ENCODE data around the gene SMIM38.
"Not testable (repeated sequence)": the region's sequence is repeated elsewhere in the genome, so short reads cannot be mapped to it uniquely, and the experiment has no call there.

The SMIM38 gene

GRCh38 chr11:69122630-69123431, 32.9 kb upstream of the SMIM38 start:
- DNase-seq, result no peak

- no peak for DNase-seq
Measured at GRCh38 chr11:69123593-69124545, 31.9 kb upstream of the SMIM38 start.

DNA sequence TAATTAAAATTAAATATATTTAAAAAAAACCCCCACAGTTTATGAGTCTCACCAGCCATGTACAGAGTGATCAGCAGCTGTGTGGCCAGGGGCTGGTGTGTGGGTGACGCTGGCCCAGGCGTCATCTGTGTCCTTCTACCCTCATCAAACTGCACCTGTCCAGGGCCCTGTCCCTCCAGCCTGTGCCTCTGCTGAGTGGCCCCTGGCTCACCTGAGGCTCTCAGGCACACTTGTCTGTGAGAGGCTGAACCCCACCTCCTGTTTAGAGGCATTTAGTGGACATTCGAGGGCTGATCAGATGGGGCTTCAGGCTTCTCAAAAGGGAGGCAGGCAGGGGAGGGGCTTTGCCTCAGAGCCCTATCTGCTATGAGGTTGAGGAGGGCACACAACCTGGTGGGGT, 29.9 kb upstream of the SMIM38 start:
- no peak for DNase-seq

DNA sequence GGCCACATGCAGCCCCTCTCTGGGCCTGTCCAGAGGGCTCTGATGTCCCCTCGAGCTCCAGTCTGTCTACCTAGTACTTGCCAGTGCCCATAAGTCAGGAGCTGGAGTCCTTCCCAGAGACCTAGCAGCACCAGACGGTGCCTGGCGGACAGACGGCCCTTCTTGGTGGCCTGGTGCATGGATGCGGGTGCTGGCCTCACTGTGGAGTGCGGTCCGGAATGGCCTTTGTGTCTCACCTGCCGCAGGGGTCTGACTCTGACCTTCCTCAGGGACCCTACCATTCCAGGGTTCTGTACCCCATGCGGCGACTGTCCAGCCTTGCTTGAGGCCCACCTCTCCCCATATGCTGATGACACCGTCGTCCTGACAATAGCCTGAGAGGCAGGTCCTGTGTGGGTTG, 29.4 kb upstream of the SMIM38 start:
- DNase-seq, result no peak

DNA sequence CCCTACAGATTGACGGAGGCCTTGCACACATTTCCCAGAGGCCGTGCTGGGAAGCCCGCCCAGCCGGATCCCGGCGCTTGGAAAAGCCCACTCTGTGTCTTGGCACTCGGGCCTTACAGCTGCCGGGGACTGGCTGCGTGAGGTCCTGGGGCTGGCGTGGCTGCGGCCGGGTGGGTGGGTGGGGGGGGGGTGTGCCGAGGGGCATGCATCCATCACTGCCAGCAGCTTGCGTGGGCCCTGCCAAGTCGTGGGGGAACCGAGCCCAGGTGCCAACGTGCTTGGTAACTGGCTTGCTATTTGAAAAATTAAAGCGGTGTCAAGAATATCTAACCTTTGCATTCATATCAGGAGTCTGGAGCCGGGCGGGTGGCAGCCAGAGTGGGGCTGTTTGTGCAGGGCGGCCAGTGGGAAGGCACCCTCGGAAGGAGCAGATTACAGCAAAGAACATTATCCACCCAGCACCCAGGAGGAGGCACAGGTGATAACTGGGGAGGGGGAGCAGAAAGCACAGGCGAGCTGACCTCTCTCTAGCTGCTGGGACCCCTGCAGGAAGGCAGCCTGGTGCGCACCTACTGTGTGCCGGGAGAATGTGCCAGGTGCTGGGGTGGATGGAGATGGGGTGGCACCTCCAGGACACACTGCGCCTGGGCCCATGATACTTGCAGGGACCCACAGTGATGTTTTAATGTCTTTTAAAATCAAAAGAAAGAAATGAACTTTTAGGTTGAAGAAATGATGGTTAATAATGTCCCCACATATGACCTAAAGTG, 28.5 kb upstream of the SMIM38 start:
- no peak for DNase-seq

DNA sequence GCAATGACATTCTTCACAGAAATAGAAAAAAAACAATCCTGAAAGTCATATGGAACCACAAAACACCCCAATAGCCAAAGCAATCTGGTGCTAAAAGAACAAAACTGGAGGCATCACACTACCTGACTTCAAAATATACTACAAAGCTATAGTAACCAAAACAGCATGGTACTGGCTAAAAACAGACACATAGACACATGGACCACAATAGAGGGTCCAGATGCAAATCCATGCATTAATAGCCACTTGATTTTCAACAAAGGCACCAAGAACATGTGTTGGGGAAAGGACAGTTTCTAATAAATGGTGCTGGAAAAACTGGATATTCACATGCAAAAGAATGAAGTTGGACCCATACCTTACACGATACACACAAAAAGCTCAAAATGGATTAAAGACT, 27.9 kb upstream of the SMIM38 start:
- DNase-seq, result no peak

DNA sequence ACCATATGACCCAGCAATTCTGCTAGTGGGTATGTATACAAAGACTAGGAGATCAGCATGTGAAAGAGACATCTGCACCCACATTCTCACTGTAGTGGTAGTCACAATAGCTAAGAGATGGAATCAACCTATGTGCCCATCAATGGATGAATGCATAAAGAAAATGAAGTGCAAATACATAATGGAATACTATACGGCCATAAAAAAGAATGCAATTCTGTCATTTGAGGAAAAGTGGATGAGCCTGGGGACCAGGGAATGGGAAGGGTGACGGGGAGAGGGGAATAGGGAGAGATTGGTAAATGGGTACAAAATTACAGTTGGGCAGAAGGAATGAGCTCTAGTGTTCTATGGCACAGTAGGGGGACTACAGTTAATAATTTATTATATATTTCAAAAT, 26.7 kb upstream of the SMIM38 start:
- DNase-seq, result no peak

DNA sequence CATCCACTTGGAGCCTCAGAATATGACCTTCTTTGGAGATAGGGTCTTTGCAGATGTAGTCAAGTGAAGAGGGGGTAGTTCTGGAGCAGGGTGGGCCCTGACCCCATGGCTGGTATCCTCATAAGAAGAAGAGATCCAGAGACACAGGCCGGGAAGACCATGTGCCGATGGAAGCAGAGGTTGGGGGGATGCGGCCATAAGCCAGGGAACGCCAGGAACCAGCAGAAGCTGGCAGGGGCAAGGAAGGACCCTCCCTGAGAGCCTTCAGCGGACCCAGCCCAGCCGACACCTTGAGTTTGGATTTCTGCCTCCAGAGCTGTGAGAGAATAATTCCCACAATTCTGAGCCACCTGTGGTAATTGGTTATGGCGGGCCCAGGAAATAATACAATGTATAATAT, 26.1 kb upstream of the SMIM38 start:
- no peak for DNase-seq

GRCh38 chr11:69130654-69131053, 25.1 kb upstream of the SMIM38 start:
- DNase-seq, result no peak

DNA sequence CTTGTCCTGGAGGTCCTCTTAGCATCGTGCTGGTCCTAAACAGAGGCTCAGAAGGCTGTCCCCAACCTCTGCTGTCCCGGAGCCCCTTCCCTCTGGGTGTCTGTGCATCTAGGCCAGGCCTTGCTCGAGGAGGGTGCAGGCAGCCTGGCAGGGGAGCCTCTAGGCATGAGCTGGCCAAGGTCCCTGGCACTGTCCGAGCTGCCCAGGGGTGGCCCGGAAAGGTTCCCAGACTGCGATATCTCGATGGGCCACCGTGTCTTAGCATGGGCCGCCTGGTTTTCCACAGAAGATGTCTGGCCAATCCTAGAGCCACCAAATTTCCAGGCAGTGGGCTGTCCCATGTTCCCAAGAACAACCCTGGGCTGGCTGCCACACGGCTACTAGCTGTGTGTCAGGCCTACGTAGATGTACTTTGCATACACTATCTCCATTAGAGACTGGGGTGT, 24.6 kb upstream of the SMIM38 start:
- DNase-seq, result no peak

DNA sequence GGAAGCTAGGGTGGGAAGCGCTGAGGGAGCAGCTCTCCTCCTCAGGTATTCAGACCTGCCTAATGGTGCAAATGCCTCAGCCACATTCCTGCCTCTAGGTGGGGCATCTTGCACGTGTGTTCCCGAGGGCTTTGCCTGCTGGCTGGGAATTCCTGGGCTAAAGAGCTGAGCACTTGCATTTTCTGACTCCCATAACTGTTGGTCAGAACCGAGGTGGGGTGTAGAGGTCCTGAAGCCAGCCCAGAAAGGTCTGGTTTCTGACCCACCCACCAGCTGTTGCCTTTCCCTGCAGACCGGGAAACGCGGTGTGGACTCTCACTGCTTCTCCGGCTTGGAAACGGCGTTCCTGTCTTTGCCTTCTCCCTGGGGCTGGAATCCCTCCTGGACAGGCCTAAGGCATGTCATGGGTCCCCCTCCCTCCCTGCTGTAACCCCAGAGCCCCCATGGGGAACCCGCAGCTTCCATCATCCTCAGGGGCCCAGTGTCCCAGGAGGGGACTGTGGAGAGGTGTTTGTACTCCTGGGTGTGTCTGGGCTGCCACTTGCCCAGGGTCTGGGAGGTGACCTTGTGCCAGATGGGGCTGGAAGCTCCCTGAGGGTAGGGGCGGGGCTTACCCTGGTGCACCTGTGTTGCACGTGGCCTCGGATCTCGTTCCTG, 24.0 kb upstream of the SMIM38 start:
- peak; percentile 3 for DNase-seq

DNA sequence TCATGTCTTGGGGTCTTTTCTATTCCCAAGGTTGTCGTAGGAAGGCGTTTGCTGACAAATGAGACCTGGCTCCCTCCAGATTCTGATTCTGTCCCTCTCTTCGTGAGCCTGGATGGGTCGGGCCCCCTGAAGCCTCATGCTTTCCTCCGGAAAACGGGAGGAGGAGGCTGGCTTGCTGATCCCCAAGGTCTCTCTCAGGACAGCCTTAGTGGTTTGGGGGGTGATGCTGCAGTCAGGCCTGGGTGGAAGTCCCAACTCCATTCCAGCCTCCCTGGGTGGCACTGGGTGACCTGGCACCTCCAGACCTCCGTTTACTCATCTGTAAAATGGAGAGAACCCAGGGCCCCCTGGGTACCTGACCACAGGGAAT, 23.4 kb upstream of the SMIM38 start:
- DNase-seq, result no peak

- DNase-seq, result no peak
Measured at GRCh38 chr11:69133251-69133650, 22.5 kb upstream of the SMIM38 start.

GRCh38 chr11:69134182-69134581, 21.6 kb upstream of the SMIM38 start:
- not testable (repeated sequence) for DNase-seq

DNA sequence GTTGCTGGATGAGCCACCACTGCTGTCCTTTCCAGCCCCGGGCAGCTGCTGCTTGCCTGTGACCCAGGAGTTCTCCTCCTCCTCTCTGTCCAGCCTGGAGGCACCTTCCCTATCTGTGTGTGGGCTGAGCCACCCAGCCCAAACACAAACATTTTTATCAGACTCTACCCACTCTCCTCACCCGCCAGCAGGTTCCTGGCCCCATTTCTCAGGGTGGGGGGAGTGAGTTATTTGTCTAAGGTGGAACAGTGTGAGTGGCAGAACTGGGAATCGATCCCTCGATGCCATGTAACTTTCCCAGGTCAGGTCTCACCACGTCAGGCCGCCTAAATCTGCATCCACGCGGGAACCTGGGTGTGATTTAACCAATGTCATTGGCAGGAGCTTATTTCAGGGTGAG, 20.8 kb upstream of the SMIM38 start:
- no peak for DNase-seq

DNA sequence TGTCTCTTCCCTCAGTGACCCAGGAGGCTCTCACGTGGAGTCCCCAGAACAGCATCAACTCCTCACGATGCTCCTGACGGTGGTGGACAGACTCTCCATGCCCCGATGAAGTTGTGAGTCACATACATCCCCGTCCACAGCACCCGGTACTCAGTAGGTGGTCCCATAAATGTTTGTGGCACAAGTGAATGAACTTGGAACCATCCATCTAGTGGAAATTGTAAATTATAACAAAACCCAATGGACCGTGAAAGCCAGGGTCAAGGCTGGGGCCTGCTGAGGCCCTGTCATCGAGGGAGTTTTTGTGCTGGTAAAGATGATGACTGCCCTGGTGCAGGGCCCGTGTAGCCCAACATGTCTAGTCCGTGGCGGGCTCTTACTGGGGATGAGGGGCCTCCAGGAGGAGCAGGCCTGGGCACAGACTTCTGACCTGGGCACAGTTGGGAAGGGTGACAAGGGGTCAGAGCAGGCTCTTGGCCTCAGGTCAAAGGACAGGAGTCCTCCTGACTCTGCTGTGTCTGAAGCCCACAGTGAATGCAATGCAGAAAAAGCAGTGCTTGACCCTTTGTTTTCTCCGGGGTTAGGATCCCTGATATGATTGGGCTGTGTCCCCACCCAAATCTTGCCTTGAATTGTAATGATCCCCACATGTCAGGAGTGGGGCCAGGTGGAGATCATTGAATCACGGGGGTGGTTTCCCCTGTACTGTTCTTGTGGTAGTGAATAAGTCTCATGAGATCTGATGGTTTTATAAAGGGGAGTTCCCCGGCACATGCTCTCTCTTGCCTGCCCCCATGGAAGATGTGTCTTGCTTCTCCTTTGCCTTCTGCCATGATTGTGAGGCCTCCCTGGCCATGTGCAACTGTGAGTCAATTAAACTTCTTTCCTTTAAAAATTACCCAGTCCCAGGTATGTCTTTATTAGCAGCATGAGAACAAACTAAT, 20.0 kb upstream of the SMIM38 start:
- no peak for DNase-seq

DNA sequence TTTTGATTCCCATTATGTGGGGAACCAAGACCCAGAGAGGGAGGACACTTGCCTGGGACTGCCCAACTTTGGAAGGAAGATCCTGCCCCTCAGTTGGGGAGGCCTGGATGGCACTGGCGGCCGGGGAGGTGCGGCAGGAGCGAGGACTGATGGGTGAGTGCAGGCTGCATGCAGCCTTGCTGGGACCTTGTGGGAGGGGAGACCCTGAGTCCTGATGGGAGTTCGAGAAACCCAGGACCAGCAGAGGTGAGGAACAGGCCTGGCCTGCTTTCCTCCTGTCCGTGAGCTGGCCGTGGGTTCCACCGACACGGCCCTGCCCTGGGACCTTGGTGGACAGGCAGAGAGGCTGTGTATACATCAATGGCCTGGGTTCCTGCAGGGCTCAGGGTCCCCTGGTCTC, 19.3 kb upstream of the SMIM38 start:
- no peak for DNase-seq

DNA sequence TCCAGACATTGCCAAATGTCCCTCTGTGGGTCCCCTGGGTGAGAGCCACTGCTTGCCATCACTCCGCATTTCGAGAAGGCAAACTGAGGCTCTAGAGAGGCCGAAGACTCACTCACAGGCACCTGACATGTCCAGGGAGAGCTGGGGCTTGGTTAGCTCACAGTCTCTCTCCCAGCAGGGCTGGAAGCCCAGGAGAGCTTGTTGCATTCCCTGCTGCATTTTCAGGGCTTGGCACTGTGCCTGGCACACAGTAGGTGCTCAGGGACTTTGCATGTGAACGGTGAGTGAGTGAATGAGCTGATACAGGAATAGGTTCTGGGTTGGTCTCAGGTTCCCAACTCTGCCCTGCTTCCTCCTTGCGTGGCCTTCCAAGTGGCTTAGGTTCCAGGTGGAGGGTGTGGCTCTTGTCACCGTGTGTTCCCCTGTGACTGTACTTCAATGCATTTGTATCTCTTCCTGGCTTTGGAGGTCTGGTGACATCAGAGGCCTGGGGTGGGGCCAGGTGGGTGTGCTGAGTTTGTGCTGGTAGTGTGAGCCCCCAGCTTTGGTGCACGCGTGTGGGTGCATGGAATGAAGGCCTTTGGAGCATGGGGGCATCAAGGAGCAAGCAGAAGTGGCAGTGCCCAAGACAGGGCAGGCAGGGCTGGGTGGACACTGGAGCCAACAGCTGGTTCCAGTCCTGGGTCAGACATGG, 18.4 kb upstream of the SMIM38 start:
- no peak for DNase-seq

DNA sequence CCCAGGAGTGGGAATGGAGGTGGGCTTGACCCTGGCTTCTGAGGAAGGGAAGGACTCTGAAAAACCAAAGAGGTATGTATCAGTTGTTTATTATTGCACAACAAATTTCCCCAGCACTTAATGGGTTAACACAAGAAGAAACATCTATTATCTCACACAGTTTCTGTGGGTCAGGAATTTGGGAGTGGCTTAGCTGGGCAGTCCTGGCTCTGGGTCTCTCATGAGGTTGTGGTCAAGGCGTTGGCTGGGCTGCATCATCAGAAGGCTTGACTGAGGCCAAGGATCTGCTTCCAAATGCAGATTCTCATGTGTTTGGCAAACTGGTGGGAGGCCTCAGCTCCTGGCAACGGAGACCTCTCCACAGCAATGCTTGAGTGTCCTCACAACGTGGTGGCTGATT, 17.5 kb upstream of the SMIM38 start:
- DNase-seq, result no peak

DNA sequence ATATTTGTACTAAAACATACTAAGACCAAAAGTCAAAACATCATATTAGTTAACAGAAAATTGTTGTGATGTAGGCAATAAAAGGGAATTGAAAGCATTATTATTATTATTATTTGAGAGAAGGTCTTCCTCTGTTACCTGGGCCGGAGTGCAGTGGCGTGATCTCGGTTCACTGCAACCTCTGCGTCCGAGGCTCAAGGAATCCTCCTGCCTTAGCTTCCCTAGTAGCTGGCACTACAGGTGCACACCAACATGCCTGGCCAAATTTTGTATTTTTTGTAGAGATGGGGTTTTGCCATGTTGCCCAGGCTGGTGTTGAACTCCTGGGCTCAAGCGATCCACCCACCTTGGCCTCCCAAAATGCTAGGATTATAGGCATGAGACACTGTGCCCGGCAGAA, 15.6 kb upstream of the SMIM38 start:
- DNase-seq, result not testable (repeated sequence)

DNA sequence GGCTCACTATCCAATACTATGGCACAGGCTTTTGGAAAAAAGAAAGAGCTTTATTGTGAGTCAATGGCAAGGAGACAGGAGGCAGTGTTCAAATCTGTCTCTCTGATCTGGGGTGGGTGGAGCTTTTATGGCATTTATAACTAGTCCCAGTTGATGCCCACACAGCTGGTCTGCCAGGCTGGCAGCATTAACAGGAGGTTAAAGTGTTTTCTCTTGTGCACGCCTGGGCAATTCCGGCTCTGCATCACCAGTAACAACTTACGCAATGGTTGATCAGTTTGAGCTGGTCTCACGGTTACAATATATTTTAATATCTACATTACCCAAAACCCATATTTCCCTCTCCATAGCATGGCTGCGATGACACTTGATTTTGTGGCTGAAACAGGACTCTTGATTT, 15.1 kb upstream of the SMIM38 start:
- DNase-seq, result no peak

Data from NCI-H2107 (cell line).